Inferior parietal cortex (tissue), 1 donor: ENCODE measurements around the gene LRRC8A.
"Not testable (repeated sequence)": the region's sequence is repeated elsewhere in the genome, so short reads cannot be mapped to it uniquely, and the experiment has no call there.

Source experiments
- DNase-seq: peaks from one replicate; pipeline ENCODE4 v3.0.0-alpha.2; 2016; ENCODE audit errors: extremely low spot score

The LRRC8A gene

DNA sequence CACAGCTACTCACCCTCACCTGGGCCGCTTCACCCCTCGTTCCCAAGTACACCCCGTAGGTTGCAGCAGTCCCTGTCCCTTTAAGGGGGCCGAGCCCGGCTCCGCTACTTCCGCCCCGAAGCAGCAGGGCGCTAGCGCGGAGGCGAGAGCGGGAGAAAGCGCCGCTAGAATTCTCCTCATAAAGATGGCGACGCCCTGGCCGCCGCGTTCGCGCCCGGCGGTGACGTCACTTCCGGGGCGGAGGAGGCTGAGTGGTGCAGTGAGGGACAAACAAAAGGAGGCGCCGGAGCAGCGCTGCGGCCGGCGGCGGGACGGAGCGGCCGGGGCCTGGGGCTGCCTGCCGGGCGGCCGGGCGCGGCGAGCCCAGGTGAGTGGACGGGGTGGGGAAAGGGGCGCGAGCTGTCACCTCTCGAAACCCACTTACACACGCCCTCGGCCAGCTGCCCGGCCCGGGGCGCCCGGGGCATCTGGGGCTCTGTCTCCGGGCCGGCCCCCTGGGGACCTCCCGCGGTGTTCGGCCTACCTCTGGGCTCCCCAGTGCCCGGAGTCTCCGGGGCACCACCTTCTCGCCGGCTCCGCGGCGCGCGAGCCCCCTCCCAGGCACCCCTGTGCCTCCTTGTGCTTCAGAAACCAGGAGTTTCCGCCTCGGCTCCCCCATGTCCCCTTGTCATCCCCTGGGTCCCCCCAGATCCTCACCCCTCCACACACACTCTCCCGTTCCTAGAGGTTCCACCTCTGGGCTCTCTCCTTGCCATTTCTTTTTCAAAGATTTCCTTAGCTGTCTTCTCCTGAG lies at the start of gene LRRC8A, which contains the start of gene KYAT1:
Gene LRRC8A (plus strand): TSS at position 250 of the 793 bp plus-strand sequence. CDS start 25,032 bp downstream, outside the sequence.
Gene KYAT1 (minus strand): TSS at position 67 of the 793 bp plus-strand sequence. CDS start 36,545 bp downstream, outside the sequence.
- peak; percentile 97 for DNase-seq

DNA sequence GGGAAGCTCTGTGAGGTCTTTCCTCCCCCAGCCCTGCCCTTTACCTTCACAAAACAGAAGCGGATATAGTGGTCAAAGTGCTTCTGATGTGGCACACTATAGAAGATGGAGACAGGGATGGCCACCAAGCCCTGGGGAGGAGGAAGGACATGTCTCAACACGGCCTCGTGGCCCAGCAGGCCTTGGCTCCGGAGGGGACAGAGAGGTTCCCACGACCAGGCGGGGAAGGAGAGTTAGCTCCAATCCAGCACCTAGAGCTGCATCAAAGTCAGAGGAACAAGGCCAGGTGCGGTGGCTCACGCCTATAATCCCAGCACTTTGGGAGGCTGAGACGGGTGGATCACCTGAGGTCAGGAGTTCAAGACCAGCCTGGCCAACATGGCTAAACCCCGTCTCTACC lies 48.2 kb upstream of the LRRC8A start:
- no peak for DNase-seq

DNA sequence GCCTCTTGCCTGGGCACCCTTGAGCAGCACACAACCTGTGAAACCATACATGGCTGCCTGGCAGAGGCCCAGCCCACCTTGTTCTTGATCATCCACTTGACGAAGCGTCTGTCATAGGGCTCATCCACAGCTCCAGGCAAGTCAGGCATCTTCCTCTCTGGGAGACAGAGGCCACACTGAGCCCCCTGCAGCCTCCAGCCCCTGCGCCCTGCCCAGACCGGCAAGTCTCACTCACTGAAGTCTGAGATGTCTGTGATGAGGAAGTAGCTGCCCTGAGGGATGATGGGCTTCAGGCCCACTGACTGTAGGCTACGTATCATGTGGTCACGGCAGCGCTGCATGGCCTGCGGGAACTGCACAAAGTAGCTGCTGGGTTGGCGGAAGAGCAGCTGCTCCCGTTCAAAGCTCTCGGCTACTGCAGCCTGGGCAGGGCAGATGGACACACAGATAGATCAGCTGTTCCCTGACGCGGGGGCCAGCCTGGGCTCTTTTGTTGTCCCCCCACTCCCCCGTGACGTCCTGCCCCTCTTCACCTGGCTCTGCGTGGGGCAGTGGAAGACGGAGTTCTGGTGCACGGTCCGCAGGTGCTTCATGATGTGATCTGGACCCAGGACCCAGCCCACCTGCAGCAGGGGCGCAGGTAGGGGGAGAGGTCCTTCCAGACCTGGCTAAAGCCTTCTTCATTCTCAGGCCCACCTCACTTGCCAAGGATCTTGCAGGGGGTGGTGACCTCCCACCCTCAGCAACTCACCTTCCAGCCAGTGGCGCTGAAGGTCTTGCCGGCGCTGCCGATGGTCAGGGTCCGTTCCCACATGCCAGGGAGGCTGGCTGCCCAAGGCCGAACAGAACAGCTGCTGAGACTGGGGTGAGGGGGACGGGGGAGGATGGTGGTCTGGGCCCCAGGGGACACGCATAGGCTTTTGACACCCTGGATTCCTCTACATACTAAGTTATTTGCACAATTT lies 46.4 kb upstream of the LRRC8A start:
- no peak for DNase-seq

DNA sequence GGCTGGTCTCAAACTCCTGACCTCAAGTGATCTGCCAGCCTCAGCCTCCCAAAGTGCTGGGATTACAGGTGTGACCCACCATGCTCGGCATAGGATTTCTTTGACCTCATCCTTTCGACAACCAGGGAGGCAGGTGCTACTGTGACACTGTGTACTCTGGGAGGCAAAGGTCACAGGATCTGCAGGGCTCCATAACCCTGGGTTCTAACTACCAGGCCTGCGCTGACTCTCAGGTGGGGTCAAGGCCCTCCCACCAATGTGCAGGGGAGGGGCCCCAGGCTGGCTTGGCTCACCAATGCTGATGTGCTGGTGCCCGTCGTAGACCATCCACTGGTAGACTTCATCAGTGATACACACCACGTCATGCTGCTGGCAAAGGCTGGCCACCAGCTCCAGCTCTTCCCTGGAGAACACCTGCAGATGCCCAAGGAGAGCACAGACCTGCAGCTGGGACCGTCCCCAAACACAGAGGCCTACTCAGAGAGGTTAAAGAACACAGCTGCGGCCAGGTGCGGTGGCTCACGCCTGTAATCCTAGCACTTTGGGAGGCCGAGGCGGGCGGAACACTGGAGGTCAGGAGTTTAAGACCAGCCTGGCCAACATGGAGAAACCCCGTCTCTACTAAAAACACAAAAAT lies 45.3 kb upstream of the LRRC8A start:
- DNase-seq = no peak

DNA sequence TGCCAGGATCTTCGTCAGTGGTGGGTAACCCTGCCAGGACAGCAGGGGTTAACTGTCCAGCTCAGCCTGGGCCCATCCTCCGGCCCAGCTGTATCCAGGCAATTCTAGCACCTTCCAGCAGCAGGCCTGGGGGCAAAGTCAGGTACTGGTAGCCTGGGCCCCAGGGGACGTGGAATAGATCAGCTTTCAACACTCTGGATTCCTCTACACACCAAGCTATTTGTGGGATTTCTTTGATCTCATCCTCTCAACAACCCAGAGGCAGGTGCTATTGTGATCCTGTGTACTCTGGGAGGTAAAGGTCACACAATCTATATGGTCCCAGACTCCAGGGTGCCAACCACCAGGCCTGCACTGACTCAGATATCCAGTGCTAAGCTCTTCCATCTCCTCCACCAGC lies 43.6 kb upstream of the LRRC8A start:
- no peak for DNase-seq

DNA sequence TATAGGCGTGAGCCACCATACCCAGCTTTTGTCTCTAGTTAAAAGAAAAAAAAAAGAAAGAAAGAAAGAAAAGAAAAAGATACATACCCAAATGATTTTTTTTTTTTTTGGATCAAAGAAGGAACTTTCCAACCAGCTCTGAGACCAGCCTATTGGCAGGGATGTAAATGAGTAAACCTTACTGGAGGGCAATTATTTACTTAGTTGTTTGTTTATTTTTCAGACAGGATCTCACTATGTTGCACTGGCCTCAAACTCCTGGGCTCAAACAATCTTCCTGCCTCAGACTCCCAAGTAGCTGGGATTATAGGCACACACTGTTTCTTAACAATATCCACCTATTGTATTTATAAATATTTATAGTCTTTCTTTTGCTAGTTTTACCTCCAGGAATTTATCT lies 41.4 kb upstream of the LRRC8A start:
- DNase-seq = no peak

DNA sequence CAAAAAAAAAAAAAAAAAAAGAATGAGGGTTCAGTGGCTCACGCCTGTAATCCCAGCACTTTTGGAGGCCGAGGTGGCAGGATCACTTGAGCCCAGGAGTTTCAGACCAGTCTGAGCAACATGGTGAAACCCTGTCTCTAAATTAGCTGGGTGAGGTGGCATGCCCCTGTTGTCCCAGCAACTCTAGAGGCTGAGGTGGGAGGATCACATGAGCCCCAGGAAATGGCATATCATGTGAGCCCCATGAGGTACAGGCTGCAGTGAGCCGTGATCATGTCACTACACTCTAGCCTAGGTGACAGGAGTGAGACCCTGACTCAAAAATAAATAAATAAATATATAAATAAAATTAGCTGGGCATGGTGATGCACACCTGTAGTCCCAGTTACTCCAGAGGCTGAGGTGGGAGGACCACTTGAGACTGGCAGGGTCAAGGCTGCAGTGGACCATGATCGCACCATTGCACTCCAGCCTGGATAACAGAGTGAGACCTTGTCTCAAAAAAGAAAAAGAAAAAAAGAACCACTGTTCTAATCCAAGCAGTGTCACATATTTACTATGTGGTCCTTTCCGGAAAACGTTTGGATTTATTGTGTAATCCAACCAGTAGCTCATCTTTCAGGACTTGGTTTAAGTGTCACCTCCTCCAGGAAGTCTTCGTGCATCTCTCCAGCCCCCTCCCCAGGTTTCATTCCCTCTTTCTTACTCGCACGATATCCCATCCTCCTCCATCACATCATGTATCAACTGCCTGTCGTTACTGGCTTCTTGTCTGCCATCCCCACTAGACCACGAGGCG lies 40.0 kb upstream of the LRRC8A start:
- DNase-seq = no peak

DNA sequence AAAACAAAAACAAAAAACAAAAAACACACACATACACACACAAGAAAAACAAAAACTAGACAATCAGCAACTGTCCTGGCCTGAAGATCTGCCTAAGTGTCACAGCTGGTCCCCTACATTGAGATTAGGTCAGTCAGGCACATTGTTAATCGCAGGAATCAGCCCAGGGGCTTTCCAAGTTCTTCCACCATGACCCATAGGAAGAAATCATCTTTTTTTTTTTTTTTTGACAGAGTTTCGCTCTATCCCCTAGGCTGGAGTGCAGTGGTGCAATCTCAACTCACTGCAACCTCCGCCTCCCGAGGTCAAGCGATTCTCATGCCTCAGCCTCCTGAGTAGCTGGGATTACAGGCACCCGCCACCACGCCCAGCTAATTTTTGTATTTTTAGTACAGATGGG lies 38.8 kb upstream of the LRRC8A start:
- not testable (repeated sequence) for DNase-seq

DNA sequence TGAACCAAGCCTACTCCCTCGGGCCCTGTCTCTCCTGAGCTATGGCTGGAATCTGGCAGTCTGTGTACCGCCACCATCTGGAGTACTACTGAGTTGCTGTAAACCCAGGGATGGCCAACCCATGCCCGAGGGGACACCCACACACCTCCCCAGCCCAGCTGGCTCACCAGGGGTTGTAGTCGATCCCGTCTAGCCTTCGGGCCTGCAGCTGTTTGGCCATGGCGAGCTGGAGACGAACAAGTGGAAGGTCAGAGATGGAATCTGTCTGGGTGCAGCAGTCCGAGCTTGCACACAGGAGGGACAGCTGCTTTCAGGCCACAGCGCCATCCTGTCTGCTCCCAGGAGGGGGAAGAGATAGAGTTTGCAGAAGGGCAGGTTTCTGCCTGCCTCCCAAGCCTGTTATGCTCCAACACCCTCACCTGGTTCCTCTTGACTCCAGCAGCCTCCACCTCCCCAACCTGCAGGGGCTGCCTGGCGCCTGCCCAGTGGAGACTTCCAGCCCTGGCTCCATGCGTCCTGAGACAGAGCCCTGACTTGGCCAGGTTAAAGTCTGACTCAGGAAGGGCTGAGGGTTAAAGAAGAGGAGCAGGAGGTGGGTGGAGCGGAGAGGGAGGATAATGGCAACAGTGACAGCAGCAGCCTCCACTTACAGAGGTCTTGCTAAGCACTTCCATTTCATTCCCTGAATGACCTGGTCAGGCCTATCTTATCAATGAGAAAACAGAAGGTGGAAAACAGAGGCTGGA lies 36.6 kb upstream of the LRRC8A start:
- DNase-seq = peak; percentile 13

DNA sequence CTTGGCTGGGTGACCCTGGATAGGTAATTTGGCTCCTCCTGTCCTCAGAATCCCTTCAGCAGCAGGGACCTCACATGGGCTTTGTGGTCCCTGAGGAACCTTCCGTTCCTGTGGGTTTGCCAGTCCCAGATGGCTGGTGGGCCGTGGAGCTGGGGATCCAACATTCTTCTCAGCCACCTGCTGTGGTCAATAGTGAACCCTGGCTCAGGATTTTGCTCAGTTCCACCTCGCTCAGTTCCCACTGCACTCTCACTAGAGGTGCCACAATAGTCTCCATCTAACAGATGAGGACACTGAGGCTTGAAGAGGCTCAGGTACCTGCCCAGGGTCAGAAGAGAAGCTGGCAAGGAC lies 35.3 kb upstream of the LRRC8A start:
- DNase-seq = no peak

DNA sequence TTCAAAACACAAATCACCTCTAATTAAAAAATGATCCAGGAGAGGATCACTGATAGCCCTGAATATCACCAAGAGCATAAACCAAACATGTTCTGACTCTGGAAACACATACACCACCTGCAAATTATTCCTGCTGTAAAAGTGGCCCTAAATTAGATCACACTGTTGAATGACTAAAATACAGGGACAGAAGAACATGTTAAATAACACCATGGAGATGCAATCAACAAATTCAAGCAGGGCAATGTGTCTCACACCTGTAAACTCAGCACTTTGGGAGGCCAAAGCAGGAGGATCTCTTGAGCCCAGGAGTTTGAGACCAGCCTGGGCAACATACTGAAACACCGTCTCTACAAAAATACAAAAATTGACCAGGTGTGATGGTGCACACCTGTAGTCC lies 34.1 kb upstream of the LRRC8A start:
- no peak for DNase-seq

DNA sequence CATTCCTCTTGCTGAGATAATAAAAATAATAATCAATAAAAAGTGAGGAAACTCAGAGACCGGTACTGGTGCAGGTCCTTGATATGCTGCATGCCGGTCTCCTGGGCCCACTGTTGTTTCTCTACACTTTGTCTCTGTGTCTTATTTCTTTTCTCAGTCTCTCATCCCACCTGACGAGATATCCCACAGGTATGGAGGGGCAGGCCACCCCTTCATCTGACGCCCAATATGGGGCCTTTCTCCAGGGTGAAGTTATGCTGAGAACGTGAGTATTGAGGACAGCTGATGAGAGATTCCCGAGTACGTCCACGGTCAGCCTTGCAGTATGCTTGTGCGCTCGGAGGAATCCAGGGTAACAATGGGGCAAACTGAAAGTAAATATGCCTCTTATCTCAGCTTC lies 30.9 kb upstream of the LRRC8A start:
- DNase-seq = not testable (repeated sequence)

DNA sequence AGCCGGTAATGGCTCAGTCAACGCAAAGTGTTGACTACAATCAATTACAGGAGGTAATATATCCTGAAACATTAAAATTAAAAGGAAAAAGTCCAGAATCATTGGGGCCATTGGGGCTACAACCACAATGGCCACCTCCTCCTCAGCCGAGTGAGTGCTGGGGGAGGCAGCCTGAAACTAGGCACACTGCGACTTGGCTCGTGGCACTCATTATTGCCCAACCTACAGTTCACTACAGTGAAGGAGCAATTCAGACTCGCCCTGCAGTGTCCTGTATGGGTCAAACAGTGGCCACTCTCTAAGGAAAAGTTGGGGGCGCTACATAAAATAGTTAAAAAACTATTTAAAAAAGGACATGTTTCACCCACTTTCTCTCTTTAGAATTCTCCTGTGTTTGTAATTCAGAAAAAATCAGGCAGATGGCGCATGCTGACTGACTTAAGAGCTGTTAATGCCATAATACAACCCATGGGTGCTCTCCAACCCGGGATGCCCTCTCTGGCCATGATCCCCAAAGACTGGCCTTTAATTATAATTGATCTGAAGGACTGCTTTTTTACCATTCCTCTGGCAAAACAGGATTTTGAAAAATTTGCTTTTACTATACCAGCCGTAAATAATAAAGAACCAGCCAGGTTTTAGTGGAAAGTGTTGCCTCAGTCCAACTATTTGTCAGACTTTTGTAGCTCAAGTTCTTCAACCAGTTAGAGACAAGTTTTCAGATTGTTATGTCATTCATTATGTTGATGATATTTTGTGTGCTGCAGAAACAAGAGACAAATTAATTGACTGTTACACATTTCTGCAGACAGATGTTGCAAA lies 29.9 kb upstream of the LRRC8A start:
- DNase-seq = peak; percentile 69

DNA sequence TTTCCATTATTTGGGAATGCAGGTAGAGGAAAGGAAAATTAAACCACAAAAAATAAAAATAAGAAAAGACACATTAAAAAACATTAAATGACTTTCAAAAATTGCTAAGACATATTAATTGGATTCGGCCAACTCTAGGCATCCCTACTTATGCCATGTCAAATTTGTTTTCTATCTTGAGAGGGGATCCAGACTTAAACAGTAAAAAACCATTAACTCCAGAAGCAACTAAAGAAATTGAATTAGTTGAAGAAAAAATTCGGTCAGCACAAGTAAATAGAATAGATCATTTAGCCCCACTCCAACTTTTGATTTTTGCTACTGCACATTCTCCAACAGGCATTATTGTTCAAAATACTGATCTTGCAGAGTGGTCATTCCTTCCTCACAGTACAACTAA lies 29.3 kb upstream of the LRRC8A start:
- DNase-seq = not testable (repeated sequence)

DNA sequence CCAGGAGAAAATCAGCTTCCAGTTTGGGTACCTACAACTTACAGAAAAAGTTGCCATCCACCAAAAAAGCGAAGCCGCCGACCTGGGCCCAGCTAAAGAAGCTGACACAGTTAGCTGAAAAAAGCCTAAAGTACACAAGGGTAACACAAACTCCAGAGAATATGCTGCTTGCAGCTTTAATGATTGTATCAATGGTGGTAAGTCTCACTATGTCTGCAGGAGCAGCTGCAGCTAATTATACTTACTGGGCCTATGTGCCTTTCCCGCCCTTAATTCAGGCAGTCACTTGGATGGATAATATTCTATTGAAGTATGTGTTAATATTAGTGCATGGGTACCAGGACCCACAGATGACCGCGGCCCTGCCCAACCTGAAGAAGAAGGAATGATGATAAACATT lies 27.5 kb upstream of the LRRC8A start:
- DNase-seq = not testable (repeated sequence)

DNA sequence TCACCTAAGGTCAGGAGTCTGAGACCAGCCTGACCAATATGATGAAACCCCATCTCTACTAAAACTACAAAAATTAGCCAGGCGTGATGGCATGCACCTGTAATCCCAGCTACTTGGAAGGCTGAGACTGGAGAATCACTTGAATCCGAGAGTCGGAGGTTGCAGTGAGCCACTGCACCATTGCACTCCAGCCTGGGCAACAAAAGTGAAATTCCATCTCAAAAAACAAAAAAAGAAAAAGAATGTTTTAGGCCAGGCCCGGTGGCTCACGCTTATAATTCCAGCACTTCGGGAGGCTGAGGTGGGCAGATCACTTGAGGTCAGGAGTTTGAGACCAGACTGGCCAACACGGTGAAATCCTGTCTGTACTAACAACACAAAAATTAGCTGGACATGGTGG lies 23.5 kb upstream of the LRRC8A start:
- DNase-seq = not testable (repeated sequence)

DNA sequence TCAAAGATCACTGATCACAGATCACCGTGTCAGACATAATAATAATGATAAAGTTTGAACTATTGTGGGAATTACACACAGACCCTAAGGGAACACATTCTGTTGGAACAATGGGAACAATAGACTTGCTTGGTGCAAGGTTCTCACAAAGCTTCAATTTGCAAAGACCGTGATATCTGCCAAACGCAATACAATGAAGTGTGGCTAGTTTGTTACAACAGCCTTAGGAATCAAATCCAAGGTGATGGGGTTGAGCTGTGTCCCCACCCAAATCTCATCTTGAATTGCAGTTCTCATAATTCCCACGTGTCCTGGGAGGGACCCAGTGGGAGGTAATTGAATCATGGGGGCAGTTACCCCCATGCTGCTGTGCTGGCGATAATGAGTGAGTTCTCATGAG lies 21.0 kb upstream of the LRRC8A start:
- DNase-seq = no peak

DNA sequence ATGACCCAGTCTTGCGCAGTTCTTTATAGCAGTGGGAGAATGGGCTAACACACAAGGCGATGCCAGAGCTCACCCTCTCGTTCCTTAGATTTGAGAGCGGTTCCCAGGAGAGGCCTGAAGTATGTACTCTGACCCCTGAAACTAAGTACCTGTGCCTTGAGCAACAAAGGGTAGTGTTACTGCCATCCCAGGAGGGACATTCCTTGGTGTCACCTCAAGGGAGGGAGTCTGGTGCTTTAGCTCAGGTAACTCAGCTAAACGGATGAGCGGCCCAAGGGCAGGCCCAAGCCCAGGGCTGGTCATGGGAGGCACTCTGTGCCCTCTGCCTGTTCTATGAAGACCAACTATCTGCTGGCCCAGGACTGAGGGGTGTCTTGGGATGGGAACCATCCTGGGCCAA lies 20.4 kb upstream of the LRRC8A start:
- DNase-seq = no peak

DNA sequence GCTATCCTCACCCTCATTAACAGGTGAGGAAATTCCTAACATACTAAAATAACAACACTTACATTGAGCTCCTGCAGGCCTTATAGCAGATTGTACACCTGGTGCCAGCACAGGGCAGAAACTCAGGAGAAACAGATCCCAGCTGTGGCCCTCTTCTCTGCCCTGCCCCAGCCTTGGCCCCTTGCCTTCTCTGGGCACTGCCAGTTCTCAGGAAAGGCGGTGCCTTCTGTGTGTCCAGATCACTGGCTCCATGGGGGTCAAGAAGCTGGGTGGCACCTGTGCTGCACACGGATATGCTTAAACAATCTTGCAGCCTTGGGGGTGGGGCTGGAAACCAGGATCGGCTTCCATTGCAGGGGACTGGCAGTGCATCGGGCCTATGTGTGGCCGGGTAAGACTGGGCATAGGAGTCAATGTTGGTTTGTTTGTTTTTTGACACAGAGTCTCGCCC lies 19.5 kb upstream of the LRRC8A start:
- no peak for DNase-seq

DNA sequence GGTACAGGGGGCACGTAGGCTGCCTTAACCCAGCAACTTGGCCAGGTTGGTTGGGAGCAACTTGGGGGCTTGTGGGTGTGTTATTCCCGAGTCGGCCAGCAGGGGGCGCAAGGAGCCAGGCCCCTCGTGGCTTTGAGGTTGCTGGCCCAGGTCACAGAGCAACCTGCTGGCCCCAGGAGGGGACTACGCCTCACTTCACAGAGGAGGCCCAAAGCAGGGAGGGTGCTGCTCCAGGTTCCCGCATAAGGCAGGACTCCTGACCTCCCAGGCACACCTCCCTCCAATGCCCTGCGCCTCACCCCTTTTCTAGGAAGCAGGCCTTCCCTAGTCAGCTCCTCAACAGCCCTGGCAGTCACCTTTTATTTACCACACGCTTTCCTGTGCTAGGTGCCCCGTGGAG lies 18.3 kb upstream of the LRRC8A start:
- DNase-seq = no peak
